RKO (cell line): ENCODE results near the gene JAG1.

Experiments
- DNase-seq: peaks from one replicate; pipeline ENCODE4 v3.0.0-alpha.2; 2016; ENCODE audit warnings: low spot score

The JAG1 gene

GRCh38 chr20:10673842-10674683, at the start of gene JAG1:
Gene JAG1 (minus strand): TSS chr20:10673999. CDS start chr20:10673530, 469 bp downstream.
- DNase-seq = peak; percentile 93

- no peak for DNase-seq
These were observed 48.2 kb upstream of the JAG1 start for GRCh38 chr20:10721976-10722375.

GRCh38 chr20:10721137-10721896, 47.5 kb upstream of the JAG1 start:
- DNase-seq = no peak

GRCh38 chr20:10720565-10720964, 46.8 kb upstream of the JAG1 start:
- DNase-seq = no peak

GRCh38 chr20:10719740-10720385, 46.1 kb upstream of the JAG1 start:
- DNase-seq = no peak

GRCh38 chr20:10718661-10719060, 44.9 kb upstream of the JAG1 start:
- no peak for DNase-seq

- no peak for DNase-seq
These were observed 43.1 kb upstream of the JAG1 start for GRCh38 chr20:10716855-10717254.

GRCh38 chr20:10715035-10715434, 41.2 kb upstream of the JAG1 start:
- DNase-seq = peak; percentile 14

- no peak for DNase-seq
These were observed 40.6 kb upstream of the JAG1 start for GRCh38 chr20:10714236-10714975.

- no peak for DNase-seq
These were observed 39.4 kb upstream of the JAG1 start for GRCh38 chr20:10713161-10713560.

GRCh38 chr20:10711903-10712451, 38.2 kb upstream of the JAG1 start:
- DNase-seq = no peak

- DNase-seq = no peak
These were observed 37.4 kb upstream of the JAG1 start for GRCh38 chr20:10710991-10711775.

GRCh38 chr20:10709916-10710315, 36.1 kb upstream of the JAG1 start:
- DNase-seq = no peak

GRCh38 chr20:10708351-10709185, 34.8 kb upstream of the JAG1 start:
- DNase-seq = no peak

GRCh38 chr20:10707791-10708190, 34.0 kb upstream of the JAG1 start:
- DNase-seq = no peak

- no peak for DNase-seq
These were observed 33.3 kb upstream of the JAG1 start for GRCh38 chr20:10707068-10707467.

GRCh38 chr20:10706460-10706811, 32.6 kb upstream of the JAG1 start:
- DNase-seq = no peak

GRCh38 chr20:10705801-10706459, 32.1 kb upstream of the JAG1 start:
- peak; percentile 50 for DNase-seq

GRCh38 chr20:10701607-10702006, 27.8 kb upstream of the JAG1 start:
- no peak for DNase-seq

- no peak for DNase-seq
These were observed 26.1 kb upstream of the JAG1 start for GRCh38 chr20:10699941-10700340.
